HepG2 (cell line): Measurements from ENCODE around the gene SHROOM2. TPM values are rescaled to one million over a fixed set of nuclear protein-coding genes. Genes with fewer than 3 reads are reported as not detected.

Experiments
- ATAC-seq: fragments of 200-7000 bp; cut with Tn5 transposase; 3 replicates; pipeline ENCODE4 v1.9.1; 2020; ENCODE audit warnings: mild to moderate bottlenecking, moderate library complexity
- BruUV-seq: library from RNA; stranded (reverse); fragments of 400-500 nt; replicated peaks from 2 replicates; lab custom pipeline; 2021; lab: Mats Ljungman, UMichigan
- CTCF ChIA-PET: fragments of 300-600 bp; formaldehyde crosslinking; extraction: SDS; loops from one replicate; lab custom pipeline; 2021; ENCODE audit warnings: low total read pairs, inconsistent platforms, low intra/inter-chr PET ratio; lab: Yijun Ruan, JAX
- POLR2A ChIA-PET: fragments of 350-600 bp; sonication (Branson Sonifier 250); formaldehyde crosslinking; loops from one replicate; lab custom pipeline; 2020; ENCODE audit warnings: antibody characterized with exemption, inconsistent platforms; lab: Yijun Ruan, JAX
- DNase-seq: peaks from one replicate; pipeline ENCODE4 v3.0.0-alpha.2; 2015; ENCODE audit warnings: low spot score
- FAIRE-seq: peaks from 3 replicates; lab custom pipeline; 2011; peaks lifted over from hg19 to GRCh38; lab: Jason Lieb, UNC
- H2AFZ ChIP-seq: one replicate; pipeline ENCODE4 v1.6.1; 2011; ENCODE audit warnings: low read length, inconsistent platforms
- H3K27ac ChIP-seq: fragments of 300-600 bp; 3 replicates; pipeline ENCODE4 v1.8.0; 2011; ENCODE audit warnings: mixed run types, mild to moderate bottlenecking, mixed read lengths, low read length, inconsistent platforms; ENCODE audit not compliant: insufficient read depth; ENCODE audit errors: extremely low read length
- H3K27me3 ChIP-seq, 2 experiments: fragments of 200-600 bp in 1 of 2; 2 replicates in 1 of 2; 3 replicates in 1 of 2; pipeline versions ENCODE4 v1.6.0 to v1.8.0; 2011; ENCODE audit warnings: low read length in 2 of 2, mild to moderate bottlenecking in 2 of 2, moderate library complexity in 2 of 2, inconsistent platforms in 1 of 2; ENCODE audit not compliant: insufficient read depth in 2 of 2, control insufficient read depth in 1 of 2
- H3K36me3 ChIP-seq, 2 experiments: fragments of 200-600 bp in 1 of 2; replicated peaks in 1 of 2; 2 replicates in 1 of 2; 3 replicates in 1 of 2; pipeline versions ENCODE4 v1.5.1 to v1.8.0; 2011; ENCODE audit warnings: low read length in 2 of 2, inconsistent platforms in 1 of 2; ENCODE audit not compliant: insufficient read depth in 2 of 2, control insufficient read depth in 1 of 2
- H3K4me1 ChIP-seq: 2 replicates; pipeline ENCODE4 v1.5.1; 2012; ENCODE audit warnings: low read length, inconsistent platforms; ENCODE audit not compliant: insufficient read depth
- H3K4me2 ChIP-seq: 2 replicates; pipeline ENCODE4 v1.6.0; 2011; ENCODE audit warnings: low read depth, low read length, inconsistent platforms
- H3K4me3 ChIP-seq, 3 experiments: fragments of 200-600 bp in 1 of 3; sonication (generic), shearing (Covaris generic) in 1 of 3; replicated peaks in 1 of 3; 2 replicates each; pipeline ENCODE4 v1.5.1; 2011 to 2016; ENCODE audit warnings: low read length in 3 of 3, inconsistent platforms in 2 of 3, low read depth in 2 of 3, mild to moderate bottlenecking in 2 of 3, control low read depth in 1 of 3, mixed read lengths in 1 of 3; ENCODE audit not compliant: insufficient read depth in 1 of 3
- H3K79me2 ChIP-seq: one replicate; pipeline ENCODE4 v1.6.1; 2011; ENCODE audit warnings: low read length, inconsistent platforms; ENCODE audit not compliant: insufficient read depth
- H3K9ac ChIP-seq: 2 replicates; pipeline ENCODE4 v1.6.0; 2011; ENCODE audit warnings: mild to moderate bottlenecking, low read depth, low read length, inconsistent platforms; ENCODE audit not compliant: insufficient read depth
- H3K9me3 ChIP-seq: 2 replicates; pipeline ENCODE4 v1.5.1; 2012; ENCODE audit warnings: mild to moderate bottlenecking, low read length
- H4K20me1 ChIP-seq: 2 replicates; pipeline ENCODE4 v1.6.0; 2011; ENCODE audit warnings: inconsistent platforms, mild to moderate bottlenecking, low read length, moderate library complexity; ENCODE audit not compliant: insufficient read depth
- IKZF4 ChIP-seq: sonication (generic); formaldehyde crosslinking; IDR thresholded peaks from 2 replicates; pipeline ENCODE4 v1.5.1; 2020; ENCODE audit warnings: borderline replicate concordance, mild to moderate bottlenecking, low read depth, missing genetic modification reagents; ENCODE audit errors: not compliant biosample characterization
- IRF2 ChIP-seq: IDR thresholded peaks from 2 replicates; pipeline ENCODE4 v1.6.1; 2018; ENCODE audit warnings: missing genetic modification reagents, missing compliant biosample characterization
- MYPOP ChIP-seq: sonication (generic); formaldehyde crosslinking; IDR thresholded peaks from 2 replicates; pipeline ENCODE4 v1.8.1; 2023; ENCODE audit warnings: mild to moderate bottlenecking, moderate library complexity, missing genetic modification reagents
- SALL1 ChIP-seq: sonication (generic); formaldehyde crosslinking; IDR thresholded peaks from 2 replicates; pipeline ENCODE4 v1.8.0; 2022; ENCODE audit warnings: mild to moderate bottlenecking, missing genetic modification reagents
- SAP130 ChIP-seq: IDR thresholded peaks from 2 replicates; pipeline ENCODE4 v1.6.1; 2016; ENCODE audit warnings: low read depth
- SOX13 ChIP-seq, 3 experiments: fragments of 450-650 bp in 1 of 3; sonication (generic) in 1 of 3; formaldehyde crosslinking in 1 of 3; IDR thresholded peaks in 2 of 3; conservative IDR thresholded peaks in 1 of 3; 2 replicates each; pipeline versions ENCODE4 v1.5.0 to v1.6.1; 2016 to 2020; ENCODE audit warnings: antibody characterized with exemption in 1 of 3, mild to moderate bottlenecking in 1 of 3, missing compliant biosample characterization in 1 of 3, missing genetic modification reagents in 1 of 3, moderate library complexity in 1 of 3
- TEAD3 ChIP-seq: optimal IDR thresholded peaks from 2 replicates; pipeline ENCODE3; 2016; ENCODE audit warnings: borderline replicate concordance
- TMF1 ChIP-seq: sonication (generic); formaldehyde crosslinking; IDR thresholded peaks from 2 replicates; pipeline ENCODE4 v1.8.1; 2022; ENCODE audit warnings: low read depth, missing genetic modification reagents
- ZBTB8A ChIP-seq: sonication (generic); formaldehyde crosslinking; IDR thresholded peaks from 2 replicates; pipeline ENCODE4 v1.4.0; 2020; ENCODE audit warnings: mild to moderate bottlenecking, low read depth, missing genetic modification reagents, borderline replicate concordance
- WGBS: methylation state at CpG from one replicate; pipeline ENCODE4 v1.1.6; 2017; ENCODE audit warnings: low lambda C conversion rate; 5-methylcytosine and 5-hydroxymethylcytosine counted together
- in situ Hi-C: cut with HindIII; loops from 2 replicates; pipeline ENCODE4 v1.10.0; 2017; ENCODE audit warnings: low pct_unique_long_range_greater_than_20kb; ENCODE audit not compliant: extremely low pct_ligation_motif_present
- intact Hi-C: fragments of 100-400 bp; cut with micrococcal nuclease; formaldehyde crosslinking; loops from one replicate; pipeline ENCODE4 v1.10.0; 2022; ENCODE audit not compliant: unreplicated experiment
- polyA plus RNA-seq, 8 experiments: library from polyadenylated mRNA; depleted of rRNA in 3 of 8; stranded (reverse) in 7 of 8; unstranded in 1 of 8; fragments of >200 nt; fragmentation: Illumina TruSeq in 4 of 8; extraction: Trizol in 4 of 8; gene quantifications; 2 replicates each; pipeline versions ENCODE4 v1.2.1 to v1.2.3, GENCODE V29; 2011 to 2016; ENCODE audit warnings: low read depth in 4 of 8, missing spikeins in 1 of 8, mixed read lengths in 1 of 8; ENCODE audit not compliant: insufficient read depth in 1 of 8
- total RNA-seq, 5 experiments: library from RNA; depleted of rRNA; stranded (reverse); fragments of >200 nt; fragmentation: Illumina TruSeq; extraction: Trizol; gene quantifications; 2 replicates each; pipeline ENCODE4 v1.2.3, GENCODE V29; 2016; ENCODE audit warnings: low read depth in 1 of 5

Gene SHROOM2
- total and polyA plus RNA-seq, 2 of the 13 experiments (the other 11 are each of a cell fraction or from before 2014, with no cell fraction given), result 0.92 to 1.4 TPM

GRCh38 chrX:9847071-9847470 lies 60.8 kb downstream of the SHROOM2 start:
- TF ChIP-seq MYPOP (CRISPR knock-in tag) (no peak), ZBTB8A (CRISPR knock-in tag) (no peak), SOX13 (IDR thresholded peaks at IDR 0.05) (no peak), SOX13 (CRISPR knock-in tag; conservative IDR thresholded peaks at IDR 0.05 in 1 of 2, IDR thresholded peaks at IDR 0.05 in 1 of 2) (0 out of 4 replicates have a peak, but pooled peaks of 1 of the 2 experiments have one; percentile 15), IKZF4 (CRISPR knock-in tag) (no peak), SALL1 (0 out of 2 replicates have a peak, but pooled peaks have one; percentile 13), TEAD3 (peak; percentile 51), IRF2 (CRISPR knock-in tag) (no peak), TMF1 (CRISPR knock-in tag) (no peak), SAP130 (0 out of 2 replicates have a peak, but pooled peaks have one; percentile 30)
- CTCF ChIA-PET, result no interaction called here
- Histone ChIP-seq H3K27ac (no peak overlapping the region), H3K4me1 (peaks cover 41% of the 10 kb centered on the region), H3K4me2 (peak overlapping the region; percentile 41), H2AFZ (no peak overlapping the region), H3K9ac (no peak overlapping the region), H4K20me1 (no peaks in the 10 kb centered on the region), H3K4me3 (0 out of 6 replicates have a peak overlapping the region, but pooled peaks of 1 of the 3 experiments have one; percentile 10), H3K36me3 (no peaks in the 10 kb centered on the region), H3K79me2 (no peaks in the 10 kb centered on the region), H3K27me3 (no peaks in the 10 kb centered on the region), H3K9me3 (no peaks in the 10 kb centered on the region)
- POLR2A ChIA-PET, result interaction anchor here (1.5 to 3.0 kb wide), 2 partner anchors 23 to 61 kb away, joined by 5 to 15 read pairs; partner anchors contain the start of gene SHROOM2
- intact Hi-C loops (loop anchor here (5.0 kb wide), 1 partner anchor 60 kb away; the partner anchor contains the start of gene SHROOM2), in situ Hi-C loops (no loop called here)
- 8% methylated on average over 5 of the region's 8 CpGs for WGBS
- DNase-seq (peak; percentile 74), FAIRE-seq (peak; percentile 42), ATAC-seq (peak; percentile 70)
- no TSS peak for BruUV-seq
